ENCODE data around the gene ANKRD65.
"Not testable (repeated sequence)": the region's sequence is repeated elsewhere in the genome, so short reads cannot be mapped to it uniquely, and the experiment has no call there.

Gene ANKRD65

DNA sequence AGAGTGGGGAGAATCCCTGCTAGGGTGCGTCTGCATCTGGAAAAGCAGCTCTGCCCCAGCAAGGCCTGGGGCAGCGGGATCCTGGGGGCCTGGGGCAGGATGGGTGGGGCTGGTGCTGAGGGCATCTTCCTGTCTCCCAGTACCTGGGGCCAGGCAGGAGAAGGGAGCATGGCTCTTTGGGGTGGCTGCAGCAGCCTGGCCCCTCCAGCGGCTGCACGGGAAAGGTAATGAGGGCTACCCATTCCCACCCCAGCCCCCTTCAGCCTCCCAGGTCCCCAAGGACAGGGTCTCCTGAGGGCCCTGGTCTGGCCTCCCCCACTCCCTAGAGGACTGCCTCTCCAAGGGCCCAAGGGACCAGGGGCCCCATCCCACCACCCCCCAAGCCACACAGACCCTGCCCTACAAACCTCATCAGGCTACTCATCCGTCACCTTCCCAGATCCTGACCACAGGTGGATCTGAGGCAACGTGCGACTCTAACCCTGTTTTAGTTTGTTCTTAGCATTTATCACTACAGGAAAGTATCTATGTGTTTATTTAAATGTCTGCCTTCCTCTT, 910 bp upstream of the ANKRD65 start:
- TF ChIP-seq, protein P1, sequence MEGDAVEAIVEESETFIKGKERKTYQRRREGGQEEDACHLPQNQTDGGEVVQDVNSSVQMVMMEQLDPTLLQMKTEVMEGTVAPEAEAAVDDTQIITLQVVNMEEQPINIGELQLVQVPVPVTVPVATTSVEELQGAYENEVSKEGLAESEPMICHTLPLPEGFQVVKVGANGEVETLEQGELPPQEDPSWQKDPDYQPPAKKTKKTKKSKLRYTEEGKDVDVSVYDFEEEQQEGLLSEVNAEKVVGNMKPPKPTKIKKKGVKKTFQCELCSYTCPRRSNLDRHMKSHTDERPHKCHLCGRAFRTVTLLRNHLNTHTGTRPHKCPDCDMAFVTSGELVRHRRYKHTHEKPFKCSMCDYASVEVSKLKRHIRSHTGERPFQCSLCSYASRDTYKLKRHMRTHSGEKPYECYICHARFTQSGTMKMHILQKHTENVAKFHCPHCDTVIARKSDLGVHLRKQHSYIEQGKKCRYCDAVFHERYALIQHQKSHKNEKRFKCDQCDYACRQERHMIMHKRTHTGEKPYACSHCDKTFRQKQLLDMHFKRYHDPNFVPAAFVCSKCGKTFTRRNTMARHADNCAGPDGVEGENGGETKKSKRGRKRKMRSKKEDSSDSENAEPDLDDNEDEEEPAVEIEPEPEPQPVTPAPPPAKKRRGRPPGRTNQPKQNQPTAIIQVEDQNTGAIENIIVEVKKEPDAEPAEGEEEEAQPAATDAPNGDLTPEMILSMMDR (IDR thresholded peaks at IDR 0.05; ENCODE audit: low read depth, low read length, missing control alignments): no peak
- in situ Hi-C loops (cut with HindIII; ENCODE audit: low sequenced_read_pairs): no loop called here
- DNase-seq (ENCODE audit: low read depth): no peak
- H3K4me3 ChIP-seq (ENCODE audit: low read depth, low read length): no peak overlapping the region

- H3K4me3 ChIP-seq (ENCODE audit: low read depth, low read length): no peak overlapping the region
- TF ChIP-seq, protein P1 (IDR thresholded peaks at IDR 0.05; ENCODE audit: low read depth, low read length, missing control alignments): no peak
- in situ Hi-C loops (cut with HindIII; ENCODE audit: low sequenced_read_pairs): no loop called here
- no peak for DNase-seq (ENCODE audit: low read depth)
Measured at GRCh38 chr1:1420654-1421141, 378 bp downstream of the ANKRD65 start.

- TF ChIP-seq, protein P1 (IDR thresholded peaks at IDR 0.05; ENCODE audit: low read depth, low read length, missing control alignments): no peak
- DNase-seq (ENCODE audit: low read depth): no peak
- no peak overlapping the region for H3K4me3 ChIP-seq (ENCODE audit: low read depth, low read length)
- in situ Hi-C loops (cut with HindIII; ENCODE audit: low sequenced_read_pairs): no loop called here
Measured at GRCh38 chr1:1419813-1420653, 1.0 kb downstream of the ANKRD65 start.

DNA sequence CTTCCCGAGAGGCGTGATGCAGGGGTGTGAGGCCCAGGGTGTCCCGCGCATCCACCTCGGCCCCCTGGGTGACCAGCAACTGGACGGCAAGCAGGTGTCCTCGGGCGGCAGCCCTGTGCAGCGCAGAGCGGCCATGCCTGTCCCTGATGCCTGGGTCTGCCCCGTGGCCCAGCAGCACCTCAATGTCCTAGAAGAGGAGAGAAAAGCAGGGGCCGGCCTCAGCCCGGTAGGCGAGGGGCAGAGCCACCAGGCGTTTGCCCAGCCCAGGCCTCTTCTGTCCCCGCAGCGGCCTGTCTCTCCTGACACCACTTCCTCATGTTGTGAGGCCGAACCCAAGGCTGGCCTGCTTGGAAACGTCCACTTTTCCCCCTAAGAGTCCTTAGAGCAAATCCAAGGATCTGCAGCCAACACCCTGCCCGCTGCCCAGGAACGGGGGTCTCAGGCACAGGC, 1.7 kb downstream of the ANKRD65 start:
- in situ Hi-C loops (cut with HindIII; ENCODE audit: low sequenced_read_pairs): no loop called here
- DNase-seq (ENCODE audit: low read depth): no peak
- no peak overlapping the region for H3K4me3 ChIP-seq (ENCODE audit: low read depth, low read length)
- TF ChIP-seq, protein P1 (IDR thresholded peaks at IDR 0.05; ENCODE audit: low read depth, low read length, missing control alignments): no peak

GRCh38 chr1:1418464-1419362, 2.4 kb downstream of the ANKRD65 start:
- TF ChIP-seq, protein P1 (IDR thresholded peaks at IDR 0.05; ENCODE audit: low read depth, low read length, missing control alignments): no peak

DNA sequence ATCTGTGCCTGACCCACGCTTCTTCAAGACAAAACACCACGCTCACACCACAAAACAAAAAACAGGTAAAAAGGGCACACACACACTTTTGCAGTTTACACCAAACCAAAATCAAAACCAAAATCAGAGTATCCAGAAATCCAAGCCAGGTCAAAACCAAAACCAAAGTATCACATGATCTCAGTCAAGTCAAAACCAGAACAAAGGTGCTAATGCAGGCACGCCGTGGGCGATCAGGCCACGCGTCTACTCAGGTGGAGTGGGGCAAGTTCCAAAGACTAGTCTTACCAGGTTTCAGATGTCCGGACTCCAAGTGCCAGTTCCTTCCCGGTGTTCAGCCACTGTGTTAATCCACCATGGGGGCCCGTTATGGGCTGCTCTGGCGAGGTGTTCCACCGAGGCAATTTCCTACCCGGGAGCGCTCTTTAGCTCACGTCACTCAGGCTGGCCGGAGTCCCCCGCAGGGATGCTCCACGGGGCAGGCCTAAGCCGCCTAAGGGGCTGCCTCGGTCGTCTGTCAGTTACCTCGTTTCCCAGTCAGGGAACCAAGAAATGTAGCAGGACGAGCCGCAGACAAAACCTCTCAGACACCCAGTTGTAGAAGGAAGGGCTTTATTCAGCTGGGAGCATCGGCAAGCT, 3.1 kb downstream of the ANKRD65 start:
- in situ Hi-C loops (cut with HindIII; ENCODE audit: low sequenced_read_pairs); DNase-seq (ENCODE audit: low read depth); H3K4me3 ChIP-seq (ENCODE audit: low read depth, low read length): not testable (repeated sequence)

More at GRCh38 chr1:1418464-1419362, 2.4 kb downstream of the ANKRD65 start:
- in situ Hi-C loops (cut with HindIII; ENCODE audit: low sequenced_read_pairs): no loop called here
- no peak overlapping the region for H3K4me3 ChIP-seq (ENCODE audit: low read depth, low read length)
- DNase-seq (ENCODE audit: low read depth): no peak

DNA sequence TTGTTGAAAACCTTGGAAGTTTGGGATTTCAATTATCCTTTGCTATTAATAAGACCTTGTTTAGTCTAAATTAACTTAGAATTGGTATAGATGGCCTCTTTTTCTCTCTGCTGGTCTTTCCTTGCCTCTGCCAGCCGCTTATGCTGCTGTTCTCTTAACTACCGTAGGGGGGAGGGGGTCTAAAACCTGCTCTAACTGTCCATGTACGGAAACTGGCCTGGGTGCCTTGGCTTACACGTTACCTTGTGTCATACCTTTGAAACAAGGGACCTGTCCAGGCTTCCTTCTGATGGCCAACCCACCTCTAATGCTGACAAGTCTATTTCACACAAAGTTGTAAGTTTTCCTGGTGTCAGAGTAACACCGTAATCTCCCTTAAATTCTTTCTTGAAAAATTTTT, 3.7 kb downstream of the ANKRD65 start:
- in situ Hi-C loops (cut with HindIII; ENCODE audit: low sequenced_read_pairs); H3K4me3 ChIP-seq (ENCODE audit: low read depth, low read length); DNase-seq (ENCODE audit: low read depth): not testable (repeated sequence)

All from astrocyte of the cerebellum (primary cell).